ENCODE measurements around the gene MMP11. TPM values are rescaled to one million over a fixed set of nuclear protein-coding genes. Genes with fewer than 3 reads are reported as not detected.

MMP11 gene
- total and polyA plus RNA-seq, 2 experiments from 2014 or later: 25.2 to 36.2 TPM

DNA sequence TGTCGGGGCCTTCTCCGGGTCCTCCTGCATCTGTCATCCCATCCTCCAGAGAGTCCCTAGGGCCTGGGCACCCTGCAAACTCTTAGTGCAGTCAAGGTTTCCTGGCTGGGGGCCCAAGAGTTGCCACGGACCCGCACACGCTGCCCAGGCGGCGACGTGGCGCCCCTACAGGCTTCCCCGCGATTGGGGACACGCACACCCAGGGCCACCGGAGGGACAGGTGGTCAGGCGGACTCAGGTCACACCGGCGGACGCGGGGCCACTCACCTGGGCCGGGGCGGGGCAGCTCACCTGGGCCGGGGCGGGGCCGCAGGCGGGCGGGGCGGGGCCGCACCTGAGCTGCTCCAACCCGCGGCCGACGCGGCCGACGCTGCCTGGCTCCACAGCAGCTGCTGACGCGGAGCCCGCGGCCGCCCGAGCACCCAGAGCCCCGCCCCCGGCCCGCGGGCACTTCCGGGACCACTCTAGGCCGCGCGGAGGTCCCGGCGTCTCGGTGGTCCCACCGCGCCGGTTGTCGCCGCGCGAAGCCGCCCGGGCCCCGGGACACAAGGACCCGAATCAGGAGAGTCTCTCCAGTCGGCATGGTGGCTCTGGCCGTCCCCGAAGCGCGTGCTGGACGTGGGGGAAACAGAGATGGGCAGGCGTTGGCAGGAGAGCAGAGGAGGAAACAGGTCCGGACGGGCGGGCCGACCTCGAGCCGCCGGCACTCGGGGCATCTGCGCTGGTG, 21.8 kb upstream of the MMP11 start, which contains the start of gene ZNF70:
ZNF70 (minus strand) TSS at position 399 of the 727 bp plus-strand sequence. CDS start 5,972 bp downstream, outside the sequence.
- Histone ChIP-seq H3K9me3 (ENCODE audit: low read depth) (no peaks in the 10 kb centered on the region), H3K9me2 (replicated peaks; ENCODE audit: insufficient read depth) (no peaks in the 10 kb centered on the region), H3K4me1 (ENCODE audit: insufficient read depth) (peaks cover 8% of the 10 kb centered on the region), H3K27ac (peak within 1 kb of the TSS; percentile 95), H2AFZ (peak within 1 kb of the TSS; percentile 74), H3K4me2 (peak within 1 kb of the TSS; percentile 90), H4K20me1 (ENCODE audit: insufficient read depth, poor library complexity, severe bottlenecking) (no peaks in the 10 kb centered on the region), H3K79me2 (peaks cover 35% of the 10 kb centered on the region), H3K27me3 (no peaks in the 10 kb centered on the region), H3K36me3 (replicated peaks; ENCODE audit: insufficient read depth, low read depth) (no peaks in the 10 kb centered on the region), H3K4me3 (peak within 1 kb of the TSS; percentile 87)
- peak; percentile 97 for DNase-seq (ENCODE audit: low spot score)
- WGBS (ENCODE audit: low lambda C conversion rate, missing lambda C conversion rate): under 1% methylated on average over 60 of the region's 78 CpGs
- TF ChIP-seq EZH2phosphoT487 (IDR thresholded peaks at IDR 0.05; ENCODE audit: low read depth, severe bottlenecking, unreplicated experiment): no peak
- TF ChIP-seq, protein P1, sequence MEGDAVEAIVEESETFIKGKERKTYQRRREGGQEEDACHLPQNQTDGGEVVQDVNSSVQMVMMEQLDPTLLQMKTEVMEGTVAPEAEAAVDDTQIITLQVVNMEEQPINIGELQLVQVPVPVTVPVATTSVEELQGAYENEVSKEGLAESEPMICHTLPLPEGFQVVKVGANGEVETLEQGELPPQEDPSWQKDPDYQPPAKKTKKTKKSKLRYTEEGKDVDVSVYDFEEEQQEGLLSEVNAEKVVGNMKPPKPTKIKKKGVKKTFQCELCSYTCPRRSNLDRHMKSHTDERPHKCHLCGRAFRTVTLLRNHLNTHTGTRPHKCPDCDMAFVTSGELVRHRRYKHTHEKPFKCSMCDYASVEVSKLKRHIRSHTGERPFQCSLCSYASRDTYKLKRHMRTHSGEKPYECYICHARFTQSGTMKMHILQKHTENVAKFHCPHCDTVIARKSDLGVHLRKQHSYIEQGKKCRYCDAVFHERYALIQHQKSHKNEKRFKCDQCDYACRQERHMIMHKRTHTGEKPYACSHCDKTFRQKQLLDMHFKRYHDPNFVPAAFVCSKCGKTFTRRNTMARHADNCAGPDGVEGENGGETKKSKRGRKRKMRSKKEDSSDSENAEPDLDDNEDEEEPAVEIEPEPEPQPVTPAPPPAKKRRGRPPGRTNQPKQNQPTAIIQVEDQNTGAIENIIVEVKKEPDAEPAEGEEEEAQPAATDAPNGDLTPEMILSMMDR (IDR thresholded peaks at IDR 0.05; ENCODE audit: poor library complexity): peak; percentile 29

DNA sequence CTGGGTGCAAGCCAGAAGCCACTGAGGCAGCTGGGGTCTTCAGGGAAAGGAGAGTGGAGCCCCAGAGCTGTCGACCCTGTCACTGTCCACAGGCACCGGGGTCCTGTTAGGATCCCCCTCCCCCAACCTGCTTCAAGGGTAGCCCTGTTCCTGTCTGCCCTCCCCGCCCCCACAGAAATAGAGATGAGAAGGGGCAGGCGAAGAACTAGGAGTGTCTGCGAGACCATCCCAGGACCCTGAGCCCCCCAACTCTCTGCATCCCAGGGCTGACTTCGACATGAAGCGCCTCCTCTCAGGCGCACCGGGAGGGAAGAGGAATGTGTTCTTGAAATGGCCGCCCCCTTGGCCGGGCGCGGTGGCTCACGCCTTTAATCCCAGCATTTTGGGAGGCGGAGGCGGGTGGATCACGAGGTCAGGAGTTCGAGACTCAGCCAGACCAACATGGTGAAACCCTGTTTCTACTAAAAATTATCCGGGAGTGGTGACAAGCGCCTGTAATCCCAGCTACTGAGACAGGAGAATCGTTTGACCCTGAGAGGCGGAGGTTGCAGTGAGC, 21.1 kb upstream of the MMP11 start:
- no peaks in the 10 kb centered on the region for H4K20me1 ChIP-seq (ENCODE audit: insufficient read depth, poor library complexity, severe bottlenecking)
- WGBS (ENCODE audit: low lambda C conversion rate, missing lambda C conversion rate): 25% methylated on average over 19 of the region's 22 CpGs
- H3K4me3 ChIP-seq: peak overlapping the region; percentile 81
- H3K4me1 ChIP-seq (ENCODE audit: insufficient read depth): peaks cover 8% of the 10 kb centered on the region
- TF ChIP-seq, protein P1 (IDR thresholded peaks at IDR 0.05; ENCODE audit: poor library complexity): no peak
- TF ChIP-seq EZH2 (IDR thresholded peaks at IDR 0.05; ENCODE audit: borderline replicate concordance) (no peak), EZH2phosphoT487 (IDR thresholded peaks at IDR 0.05; ENCODE audit: low read depth, severe bottlenecking, unreplicated experiment) (no peak)
- no peaks in the 10 kb centered on the region for H3K9me2 ChIP-seq (replicated peaks; ENCODE audit: insufficient read depth)
- no peaks in the 10 kb centered on the region for H3K9me3 ChIP-seq (ENCODE audit: low read depth)
- H3K27ac ChIP-seq: peak overlapping the region; percentile 95
- H3K4me2 ChIP-seq: peak overlapping the region; percentile 90
- no peaks in the 10 kb centered on the region for H3K36me3 ChIP-seq (replicated peaks; ENCODE audit: insufficient read depth, low read depth)
- peaks cover 35% of the 10 kb centered on the region for H3K79me2 ChIP-seq
- no peaks in the 10 kb centered on the region for H3K27me3 ChIP-seq
- peak; percentile 56 for DNase-seq (ENCODE audit: low spot score)
- peak overlapping the region; percentile 69 for H2AFZ ChIP-seq

DNA sequence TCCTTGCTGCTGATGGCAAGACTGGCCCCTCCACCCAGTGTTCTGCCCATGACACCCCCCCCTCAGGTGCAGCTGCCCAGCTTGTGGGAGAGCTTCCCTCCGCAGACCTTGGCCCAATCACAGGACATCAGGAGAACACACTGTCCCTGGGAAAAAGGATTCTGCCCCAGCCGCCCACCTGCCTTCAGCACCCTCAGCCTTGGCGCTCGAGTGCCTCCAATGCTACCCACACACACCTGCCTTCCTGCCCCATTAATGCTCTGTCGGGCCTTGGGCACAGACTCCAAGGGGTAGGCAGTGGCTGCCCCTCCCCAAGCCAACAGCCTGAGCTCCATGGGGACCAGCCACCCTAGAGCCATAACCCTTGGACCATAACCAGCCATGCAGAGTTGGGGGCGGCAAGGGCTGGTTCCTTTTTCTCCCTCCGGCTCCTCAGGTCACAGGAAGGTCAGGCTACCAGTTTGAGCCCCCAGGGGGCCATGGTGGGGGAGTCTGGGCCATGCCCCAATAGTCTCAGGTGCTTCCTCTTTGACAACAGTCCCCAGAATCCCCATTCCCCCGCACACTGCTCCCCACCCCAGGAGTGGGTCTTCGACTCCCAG, 20.5 kb upstream of the MMP11 start:
- TF ChIP-seq EZH2 (IDR thresholded peaks at IDR 0.05; ENCODE audit: borderline replicate concordance): no peak
- TF ChIP-seq, protein P1 (IDR thresholded peaks at IDR 0.05; ENCODE audit: poor library complexity): no peak
- H3K27ac ChIP-seq: peak overlapping the region; percentile 95

More for the DNA sequence above, 20.5 kb upstream of the MMP11 start:
- no peaks in the 10 kb centered on the region for H3K36me3 ChIP-seq (replicated peaks; ENCODE audit: insufficient read depth, low read depth)
- H2AFZ ChIP-seq: no peak overlapping the region
- no peak for DNase-seq (ENCODE audit: low spot score)
- no peaks in the 10 kb centered on the region for H4K20me1 ChIP-seq (ENCODE audit: insufficient read depth, poor library complexity, severe bottlenecking)
- H3K9me3 ChIP-seq (ENCODE audit: low read depth): no peaks in the 10 kb centered on the region
- no peaks in the 10 kb centered on the region for H3K27me3 ChIP-seq
- no peak overlapping the region for H3K4me3 ChIP-seq
- WGBS (ENCODE audit: low lambda C conversion rate, missing lambda C conversion rate): 99% methylated on average over 7 of the region's 9 CpGs
- peaks cover 31% of the 10 kb centered on the region for H3K79me2 ChIP-seq
- peak overlapping the region; percentile 90 for H3K4me2 ChIP-seq
- H3K9me2 ChIP-seq (replicated peaks; ENCODE audit: insufficient read depth): no peaks in the 10 kb centered on the region
- H3K4me1 ChIP-seq (ENCODE audit: insufficient read depth): peaks cover 8% of the 10 kb centered on the region
